Activated CD4-positive, alpha-beta T cell treated with anti-CD3 and anti-CD28 coated beads, Interleukin-2, amount 50 U/mL, for 4 hours (primary cell): ENCODE data around the gene CNGA4.
"Not testable (repeated sequence)": the region's sequence is repeated elsewhere in the genome, so short reads cannot be mapped to it uniquely, and the experiment has no call there.

Experiments used
- DNase-seq, 2 experiments: peaks; one replicate each; pipeline ENCODE4 v3.0.0-alpha.2; 2020

Gene CNGA4

GRCh38 chr11:6270584-6271246 lies 31.8 kb downstream of the CNGA4 start:
- no peak for DNase-seq

- no peak for DNase-seq
These were observed 32.7 kb downstream of the CNGA4 start for GRCh38 chr11:6271598-6271997.

- no peak for DNase-seq
These were observed 34.3 kb downstream of the CNGA4 start for GRCh38 chr11:6273188-6273587.

- not testable (repeated sequence) for DNase-seq
These were observed 41.9 kb downstream of the CNGA4 start for GRCh38 chr11:6280809-6281208.

- DNase-seq, result no peak
These were observed 44.6 kb downstream of the CNGA4 start for GRCh38 chr11:6283453-6284023.

GRCh38 chr11:6284250-6284649 lies 45.4 kb downstream of the CNGA4 start:
- no peak for DNase-seq

DNA sequence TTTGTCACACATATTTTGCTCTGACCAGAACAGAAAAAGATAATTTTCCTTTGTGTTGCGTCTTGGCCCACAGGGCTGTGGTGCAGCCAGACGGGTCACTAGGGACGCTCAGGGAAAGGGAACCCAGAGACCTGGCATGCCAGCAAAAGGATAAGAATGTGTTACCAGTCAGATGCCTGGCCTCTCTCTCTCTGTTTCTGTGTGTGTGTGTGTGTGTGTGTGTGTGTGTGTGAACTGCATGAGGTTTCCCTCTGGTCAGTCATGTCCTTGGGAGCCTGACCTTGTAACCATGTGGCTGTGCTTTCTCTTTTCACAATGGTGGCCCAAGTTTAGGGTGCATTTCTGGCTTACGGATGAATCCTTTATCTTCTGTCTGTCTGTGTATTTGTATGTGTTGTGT lies 46.1 kb downstream of the CNGA4 start:
- DNase-seq, result no peak
